Vagina (tissue), 2 donors: Measurements from ENCODE around the gene CD9.

ENCODE experiments used
- POLR2A ChIP-seq, 2 donors: fragments of 450-650 bp; IDR thresholded peaks; one replicate each; pipeline ENCODE4 v1.6.1; 2017; ENCODE audit warnings: antibody characterized with exemption in 2 of 2, mild to moderate bottlenecking in 2 of 2, moderate library complexity in 2 of 2
- POLR2AphosphoS5 ChIP-seq, 2 donors: sonication (generic); formaldehyde crosslinking; IDR thresholded peaks; one replicate each; pipeline ENCODE4 v1.9.0; 2017; ENCODE audit warnings: antibody characterized with exemption in 2 of 2, mild to moderate bottlenecking in 2 of 2, low read depth in 1 of 2; ENCODE audit not compliant: insufficient read depth in 1 of 2
- TF ChIP-seq, protein P1 (sequence below), 3 experiments: fragments of 450-650 bp in 2 of 3; fragments of 200-600 bp in 1 of 3; sonication (generic) in 1 of 3; IDR thresholded peaks; one replicate each; pipeline ENCODE4 v1.5.1; 2017 to 2019; ENCODE audit warnings: antibody characterized with exemption in 3 of 3, mild to moderate bottlenecking in 2 of 3, moderate library complexity in 2 of 3

DNA sequence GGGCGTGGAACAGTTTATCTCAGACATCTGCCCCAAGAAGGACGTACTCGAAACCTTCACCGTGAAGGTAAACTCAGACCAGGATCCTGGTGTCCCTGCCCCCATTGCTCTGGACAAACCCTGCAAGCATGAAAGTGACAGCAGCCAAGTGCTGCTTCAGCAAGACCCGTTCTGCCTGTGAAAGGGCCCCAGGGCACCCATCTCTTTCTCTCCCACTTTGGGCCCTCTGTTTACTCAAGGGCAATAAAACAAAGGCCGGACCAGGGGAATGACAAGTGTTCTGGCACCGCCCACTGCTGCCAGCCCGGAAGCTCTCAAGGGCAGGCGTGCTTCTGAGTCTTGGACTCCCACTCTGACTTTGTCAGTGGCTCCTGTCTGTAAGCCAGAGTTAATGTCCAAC is 35.3 kb downstream of the CD9 start:
- TF ChIP-seq, protein P1, sequence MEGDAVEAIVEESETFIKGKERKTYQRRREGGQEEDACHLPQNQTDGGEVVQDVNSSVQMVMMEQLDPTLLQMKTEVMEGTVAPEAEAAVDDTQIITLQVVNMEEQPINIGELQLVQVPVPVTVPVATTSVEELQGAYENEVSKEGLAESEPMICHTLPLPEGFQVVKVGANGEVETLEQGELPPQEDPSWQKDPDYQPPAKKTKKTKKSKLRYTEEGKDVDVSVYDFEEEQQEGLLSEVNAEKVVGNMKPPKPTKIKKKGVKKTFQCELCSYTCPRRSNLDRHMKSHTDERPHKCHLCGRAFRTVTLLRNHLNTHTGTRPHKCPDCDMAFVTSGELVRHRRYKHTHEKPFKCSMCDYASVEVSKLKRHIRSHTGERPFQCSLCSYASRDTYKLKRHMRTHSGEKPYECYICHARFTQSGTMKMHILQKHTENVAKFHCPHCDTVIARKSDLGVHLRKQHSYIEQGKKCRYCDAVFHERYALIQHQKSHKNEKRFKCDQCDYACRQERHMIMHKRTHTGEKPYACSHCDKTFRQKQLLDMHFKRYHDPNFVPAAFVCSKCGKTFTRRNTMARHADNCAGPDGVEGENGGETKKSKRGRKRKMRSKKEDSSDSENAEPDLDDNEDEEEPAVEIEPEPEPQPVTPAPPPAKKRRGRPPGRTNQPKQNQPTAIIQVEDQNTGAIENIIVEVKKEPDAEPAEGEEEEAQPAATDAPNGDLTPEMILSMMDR (IDR thresholded peaks at IDR 0.05) = no peak
- TF ChIP-seq POLR2AphosphoS5 (IDR thresholded peaks at IDR 0.05; ENCODE audit: insufficient read depth in 1 of 2, low read depth in 1 of 2) (no peak), POLR2A (IDR thresholded peaks at IDR 0.05) (no peak)
